Measurements from ENCODE around the gene DUSP5. TPM values are rescaled to one million over a fixed set of nuclear protein-coding genes. Genes with fewer than 3 reads are reported as not detected.

Gene DUSP5
- total RNA-seq, 4 donors from 2014 or later, result 4.8 to 10.8 (median 8.1) TPM

DNA sequence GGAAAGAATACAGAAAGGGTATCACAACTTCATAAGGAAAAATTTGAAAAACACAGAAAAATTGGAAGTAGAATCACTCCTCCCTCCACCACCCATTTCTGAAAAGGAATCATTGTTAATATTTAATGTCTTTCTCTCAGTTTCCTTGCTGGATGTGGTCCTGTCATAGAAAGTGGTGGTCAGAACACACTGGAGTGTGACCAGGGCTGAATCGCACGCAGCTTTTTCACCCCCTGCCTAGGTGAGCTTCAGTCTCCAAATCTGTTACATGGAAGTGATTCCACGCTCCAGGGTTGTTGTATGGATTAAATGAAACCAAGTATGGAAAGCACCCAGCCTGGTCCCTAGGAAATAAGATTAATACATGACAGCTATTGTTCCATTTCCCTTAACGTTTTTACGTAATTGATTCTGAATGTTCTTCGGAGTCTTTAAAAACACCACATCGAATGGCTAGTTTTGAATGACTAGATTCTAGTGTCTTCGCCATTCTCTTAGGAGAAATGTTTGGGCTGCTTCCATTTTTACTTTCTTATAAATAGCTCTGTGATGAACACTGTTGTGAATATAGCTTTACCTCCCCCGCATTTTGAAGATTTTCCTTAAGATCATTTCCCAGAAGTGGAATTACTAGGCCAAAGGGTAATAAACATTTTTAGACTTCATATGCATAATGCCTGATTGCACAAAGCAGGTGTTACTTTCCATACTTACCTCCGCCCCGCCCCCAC is 10.9 kb upstream of the DUSP5 start:
- TF ChIP-seq, protein P1, sequence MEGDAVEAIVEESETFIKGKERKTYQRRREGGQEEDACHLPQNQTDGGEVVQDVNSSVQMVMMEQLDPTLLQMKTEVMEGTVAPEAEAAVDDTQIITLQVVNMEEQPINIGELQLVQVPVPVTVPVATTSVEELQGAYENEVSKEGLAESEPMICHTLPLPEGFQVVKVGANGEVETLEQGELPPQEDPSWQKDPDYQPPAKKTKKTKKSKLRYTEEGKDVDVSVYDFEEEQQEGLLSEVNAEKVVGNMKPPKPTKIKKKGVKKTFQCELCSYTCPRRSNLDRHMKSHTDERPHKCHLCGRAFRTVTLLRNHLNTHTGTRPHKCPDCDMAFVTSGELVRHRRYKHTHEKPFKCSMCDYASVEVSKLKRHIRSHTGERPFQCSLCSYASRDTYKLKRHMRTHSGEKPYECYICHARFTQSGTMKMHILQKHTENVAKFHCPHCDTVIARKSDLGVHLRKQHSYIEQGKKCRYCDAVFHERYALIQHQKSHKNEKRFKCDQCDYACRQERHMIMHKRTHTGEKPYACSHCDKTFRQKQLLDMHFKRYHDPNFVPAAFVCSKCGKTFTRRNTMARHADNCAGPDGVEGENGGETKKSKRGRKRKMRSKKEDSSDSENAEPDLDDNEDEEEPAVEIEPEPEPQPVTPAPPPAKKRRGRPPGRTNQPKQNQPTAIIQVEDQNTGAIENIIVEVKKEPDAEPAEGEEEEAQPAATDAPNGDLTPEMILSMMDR (IDR thresholded peaks at IDR 0.05; ENCODE audit: low read depth), result no peak

DNA sequence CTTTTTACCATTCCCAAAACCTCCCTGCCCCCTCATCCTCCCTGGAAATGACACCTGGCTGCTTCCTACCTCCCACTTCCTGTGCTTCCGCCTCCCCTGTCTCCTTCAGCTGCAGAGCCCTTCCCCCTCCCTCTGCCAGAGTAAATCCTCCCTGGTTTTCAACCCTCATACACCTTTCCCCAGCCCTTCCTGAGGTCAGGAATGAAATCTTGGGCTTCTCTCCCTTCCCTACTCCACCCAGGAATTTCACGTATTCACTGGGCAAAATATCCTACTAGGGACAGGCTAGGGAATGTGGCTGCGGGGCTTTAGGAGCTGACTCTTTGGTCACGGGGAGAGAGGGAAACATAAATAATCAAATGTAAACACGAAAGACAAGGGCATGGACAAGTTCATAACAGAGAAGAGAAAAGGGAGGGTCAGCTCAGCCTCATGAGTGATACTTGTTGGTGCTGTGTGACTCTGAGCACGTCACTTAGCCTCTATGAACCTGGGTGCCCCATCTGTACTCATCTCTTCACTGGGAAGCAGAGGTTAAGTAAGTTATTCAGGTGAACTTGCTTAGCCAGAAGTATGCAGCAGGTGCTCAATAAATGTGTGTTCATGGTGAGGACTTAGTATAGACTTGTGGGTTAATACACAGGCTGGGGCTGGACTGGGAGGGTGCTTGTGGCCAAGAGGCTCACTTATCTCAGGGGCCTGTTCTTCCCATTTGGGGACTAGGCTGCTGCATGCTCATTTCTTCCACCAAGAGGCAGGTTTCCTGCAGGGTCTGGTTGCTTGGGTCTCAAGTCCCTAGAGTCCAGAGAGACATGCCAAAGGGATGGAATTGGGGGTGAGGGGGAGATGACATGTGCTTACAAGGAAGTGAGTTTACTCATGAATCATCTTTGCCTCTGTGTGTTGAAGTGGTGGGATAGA is 10.0 kb upstream of the DUSP5 start:
- TF ChIP-seq, protein P1 (IDR thresholded peaks at IDR 0.05; ENCODE audit: low read depth), result no peak

DNA sequence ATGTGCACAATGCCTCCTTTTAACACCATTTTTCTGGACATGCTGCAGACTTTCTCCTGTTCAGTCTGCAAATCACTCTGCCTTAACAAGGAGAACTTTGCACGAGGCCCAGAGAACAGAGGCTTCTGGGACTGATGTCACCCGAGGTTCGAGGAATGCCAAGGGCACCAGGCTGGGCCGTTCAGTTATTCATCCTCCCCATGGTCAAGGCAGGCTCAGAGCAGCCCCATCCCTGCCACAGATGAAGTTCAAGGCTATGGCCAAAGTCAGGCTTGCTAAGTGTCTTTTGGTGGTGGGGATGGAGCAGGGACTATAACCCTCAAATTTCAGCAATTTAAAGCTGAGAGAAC is 9.4 kb upstream of the DUSP5 start:
- TF ChIP-seq, protein P1 (IDR thresholded peaks at IDR 0.05; ENCODE audit: low read depth), result no peak

DNA sequence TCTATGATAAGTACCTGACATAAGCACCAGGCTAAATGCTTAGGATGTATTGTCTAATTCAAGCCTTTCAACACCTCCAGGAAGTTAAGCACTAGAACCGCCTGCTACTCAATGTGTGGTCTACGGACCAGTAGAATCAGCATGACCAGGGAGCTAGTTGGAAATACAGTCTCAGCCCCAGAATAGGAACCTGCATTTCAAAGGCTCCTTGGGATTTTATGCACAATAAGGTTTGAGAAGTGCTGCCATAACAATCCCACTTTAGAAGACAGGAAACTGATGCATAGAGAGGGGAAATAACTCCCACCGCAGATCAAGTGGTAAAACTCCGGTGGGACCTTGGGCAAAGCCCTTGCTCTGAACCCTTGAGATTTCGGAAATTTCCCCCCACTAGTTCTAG is 8.8 kb upstream of the DUSP5 start:
- TF ChIP-seq, protein P1 (IDR thresholded peaks at IDR 0.05; ENCODE audit: low read depth), result no peak

DNA sequence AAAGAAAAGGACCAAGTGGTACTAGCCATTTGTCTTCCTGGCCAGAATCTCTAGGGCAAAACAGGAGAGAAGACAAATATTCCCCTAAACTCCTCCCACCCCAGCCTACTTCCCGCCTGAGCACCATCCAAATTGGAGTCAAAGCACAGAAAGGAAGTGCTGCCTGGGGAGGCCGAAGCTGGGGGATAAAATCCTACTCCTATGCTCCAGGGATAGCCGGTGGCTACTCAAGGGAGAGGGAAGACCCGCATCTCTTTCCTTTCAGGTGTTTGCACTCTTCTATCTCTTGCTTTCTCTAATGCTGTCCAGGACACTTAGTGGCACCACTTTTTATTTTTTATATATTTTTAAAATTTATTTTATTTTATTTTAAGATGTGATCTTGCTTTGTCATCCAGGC is 7.1 kb upstream of the DUSP5 start:
- TF ChIP-seq, protein P1 (IDR thresholded peaks at IDR 0.05; ENCODE audit: low read depth), result no peak

DNA sequence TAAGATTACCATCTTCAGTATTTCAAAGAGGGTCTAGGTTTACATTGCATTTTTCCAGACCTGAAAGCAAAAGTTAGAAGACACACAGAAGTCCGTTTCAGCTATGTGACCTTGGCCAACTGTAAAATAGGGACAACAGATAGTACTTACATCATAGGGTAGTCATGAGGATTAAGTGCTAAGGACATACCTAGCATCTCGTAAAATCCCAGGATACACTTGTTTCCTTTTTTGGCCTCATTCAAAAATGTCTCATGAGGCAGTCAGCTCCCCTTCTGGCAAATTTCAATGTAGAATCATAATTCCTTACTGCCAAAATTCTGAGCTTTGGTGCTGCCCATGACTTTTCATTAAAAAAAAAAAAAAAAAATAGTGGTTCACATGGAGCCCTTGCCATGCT is 6.4 kb upstream of the DUSP5 start:
- TF ChIP-seq, protein P1 (IDR thresholded peaks at IDR 0.05; ENCODE audit: low read depth), result no peak

All from subcutaneous adipose tissue (tissue), 4 donors.